Smooth muscle cell (in vitro differentiated cells): ENCODE measurements around the gene AK3. TPM values are rescaled to one million over a fixed set of nuclear protein-coding genes. Genes with fewer than 3 reads are reported as not detected.

ENCODE experiments used
- DNase-seq: peaks from one replicate; lab custom pipeline; 2025; ENCODE audit not compliant: unreplicated experiment; lab: John Stamatoyannopoulos, UW
- H2AFZ ChIP-seq: fragments of 200-600 bp; sonication (generic); 2 replicates; pipeline ENCODE4 v1.6.0; 2016; ENCODE audit warnings: antibody characterized with exemption, low read depth, mild to moderate bottlenecking
- H3F3A ChIP-seq: fragments of 200-600 bp; sonication (generic); 2 replicates; pipeline ENCODE4 v1.6.0; 2017; ENCODE audit warnings: antibody characterized with exemption, low read depth
- H3K27ac ChIP-seq: fragments of 200-600 bp; sonication (generic); 2 replicates; pipeline ENCODE4 v1.5.1; 2016; ENCODE audit warnings: low read depth, mild to moderate bottlenecking
- H3K27me3 ChIP-seq: fragments of 200-600 bp; sonication (generic); 2 replicates; pipeline ENCODE4 v1.6.1; 2016; ENCODE audit warnings: low read depth, mild to moderate bottlenecking
- H3K36me3 ChIP-seq: fragments of 200-600 bp; sonication (generic); 2 replicates; pipeline ENCODE4 v1.5.1; 2016; ENCODE audit warnings: low read depth
- H3K4me1 ChIP-seq: fragments of 200-600 bp; sonication (generic); 2 replicates; pipeline ENCODE4 v1.5.1; 2016; ENCODE audit warnings: low read depth
- H3K4me2 ChIP-seq: fragments of 200-600 bp; sonication (generic); 2 replicates; pipeline ENCODE4 v1.6.0; 2016; ENCODE audit warnings: mild to moderate bottlenecking
- H3K4me3 ChIP-seq: fragments of 200-600 bp; sonication (generic); 2 replicates; pipeline ENCODE4 v1.5.1; 2016; ENCODE audit warnings: mild to moderate bottlenecking
- H3K79me2 ChIP-seq: fragments of 200-600 bp; sonication (generic); 2 replicates; pipeline ENCODE4 v1.6.0; 2016; ENCODE audit warnings: low read depth, mild to moderate bottlenecking
- H3K9ac ChIP-seq: fragments of 200-600 bp; sonication (generic); 2 replicates; pipeline ENCODE4 v1.6.0; 2016; ENCODE audit warnings: low read depth
- H3K9me3 ChIP-seq: fragments of 200-600 bp; sonication (generic); replicated peaks from 2 replicates; pipeline ENCODE4 v1.5.1; 2016; ENCODE audit warnings: low read depth
- H4K20me1 ChIP-seq: fragments of 200-600 bp; sonication (generic); 2 replicates; pipeline ENCODE4 v1.6.0; 2016; ENCODE audit warnings: low read depth
- CTCF ChIP-seq: fragments of 200-600 bp; sonication (generic); IDR thresholded peaks from 2 replicates; pipeline ENCODE4 v1.5.1; 2017; ENCODE audit warnings: borderline replicate concordance, mild to moderate bottlenecking, antibody characterized with exemption; ENCODE audit not compliant: insufficient read depth, poor library complexity, severe bottlenecking
- WGBS: methylation state at CpG from one replicate; pipeline ENCODE4 v1.1.7; 2016; ENCODE audit warnings: low lambda C conversion rate; 5-methylcytosine and 5-hydroxymethylcytosine counted together
- polyA plus RNA-seq: library from polyadenylated mRNA; unstranded; fragments of >200 nt; fragmentation: Nextera tagmentation; extraction: Ambion mirVana; gene quantifications from 2 replicates; pipeline ENCODE4 v1.2.1, GENCODE V29; 2016
- total RNA-seq: library from RNA; depleted of rRNA; stranded (reverse); fragments of >200 nt; gene quantifications from 2 replicates; pipeline ENCODE4 v1.2.3, GENCODE V29; 2014

Gene AK3
- total and polyA plus RNA-seq, 2 experiments from 2014 or later, result 28.7 to 49.3 TPM

DNA sequence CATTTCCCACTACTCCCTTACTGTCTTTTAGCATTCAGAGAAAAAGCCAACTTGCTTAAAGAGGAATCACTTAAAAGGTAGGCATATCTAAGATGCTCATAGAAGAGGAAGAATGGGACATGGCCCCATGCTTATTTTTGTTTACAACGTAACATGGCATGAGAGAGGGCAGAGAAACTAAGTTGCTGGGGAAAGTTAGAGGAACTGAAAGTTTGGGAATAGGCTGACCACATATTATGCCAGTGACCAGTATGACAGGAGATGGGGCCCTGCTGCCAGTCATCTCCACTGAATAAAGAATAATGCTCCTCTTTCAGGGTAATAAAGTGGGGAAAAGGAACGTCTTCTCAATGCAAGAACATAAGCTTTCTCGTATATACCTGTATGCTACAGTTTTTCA lies 77.0 kb downstream of the AK3 start:
- Histone ChIP-seq H3K27me3 (peaks cover 6% of the 10 kb centered on the region), H3K27ac (no peak overlapping the region), H3K4me1 (peaks cover 13% of the 10 kb centered on the region), H2AFZ (no peak overlapping the region), H4K20me1 (no peaks in the 10 kb centered on the region), H3F3A (peaks cover 17% of the 10 kb centered on the region), H3K9ac (no peak overlapping the region), H3K9me3 (no peaks in the 10 kb centered on the region), H3K4me2 (peak overlapping the region; percentile 95), H3K79me2 (no peaks in the 10 kb centered on the region), H3K36me3 (no peaks in the 10 kb centered on the region), H3K4me3 (peak overlapping the region; percentile 80)
- DNase-seq, result no peak
- TF ChIP-seq CTCF, result no peak
- 90% methylated on average over 3 of the region's 3 CpGs for WGBS

- TF ChIP-seq CTCF, result no peak
- Histone ChIP-seq H3K79me2 (no peaks in the 10 kb centered on the region), H3K27me3 (peaks cover 6% of the 10 kb centered on the region), H3F3A (peaks cover 17% of the 10 kb centered on the region), H4K20me1 (no peaks in the 10 kb centered on the region), H3K9me3 (no peaks in the 10 kb centered on the region), H3K36me3 (no peaks in the 10 kb centered on the region), H2AFZ (peak overlapping the region; percentile 98), H3K9ac (peak overlapping the region; percentile 56), H3K4me3 (peak overlapping the region; percentile 80), H3K4me2 (peak overlapping the region; percentile 95), H3K27ac (peak overlapping the region; percentile 21), H3K4me1 (peaks cover 13% of the 10 kb centered on the region)
- DNase-seq, result no peak
- WGBS, result 61% methylated on average over 13 of the region's 13 CpGs
Measured at GRCh38 chr9:4662989-4663792, 77.8 kb downstream of the AK3 start.

DNA sequence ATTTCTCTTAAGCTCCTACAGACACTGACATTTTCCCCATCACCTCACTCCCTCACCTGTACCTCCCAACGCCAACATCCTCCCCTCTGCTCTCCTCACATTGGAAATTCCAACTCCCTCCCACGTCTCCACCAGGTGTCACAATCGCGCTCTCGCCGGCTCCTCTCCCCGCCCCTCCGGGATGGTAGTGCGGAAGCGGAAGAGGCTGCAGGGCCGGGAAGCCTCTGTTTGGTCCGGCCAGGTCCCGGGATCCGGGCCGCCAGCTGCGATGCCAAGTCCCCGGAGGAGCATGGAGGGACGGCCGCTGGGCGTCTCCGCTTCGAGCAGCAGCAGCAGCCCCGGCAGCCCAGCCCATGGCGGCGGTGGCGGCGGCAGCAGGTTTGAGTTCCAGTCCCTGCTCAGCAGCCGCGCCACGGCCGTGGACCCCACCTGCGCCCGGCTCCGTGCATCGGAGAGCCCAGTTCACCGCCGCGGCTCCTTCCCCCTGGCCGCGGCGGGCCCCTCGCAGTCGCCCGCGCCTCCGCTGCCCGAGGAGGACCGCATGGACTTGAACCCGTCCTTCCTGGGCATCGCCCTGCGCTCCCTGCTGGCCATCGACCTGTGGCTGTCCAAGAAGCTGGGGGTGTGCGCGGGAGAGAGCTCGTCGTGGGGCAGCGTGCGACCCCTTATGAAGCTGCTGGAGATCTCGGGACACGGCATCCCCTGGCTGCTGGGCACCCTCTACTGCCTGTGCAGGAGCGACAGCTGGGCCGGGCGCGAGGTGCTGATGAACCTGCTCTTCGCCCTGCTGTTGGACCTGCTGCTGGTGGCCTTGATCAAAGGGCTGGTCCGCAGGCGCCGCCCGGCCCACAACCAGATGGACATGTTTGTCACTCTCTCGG lies 78.7 kb downstream of the AK3 start, which contains the start of gene PLPP6:
PLPP6 (plus strand) TSS at position 187 of the 881 bp plus-strand sequence; CDS start at position 269, 82 bp downstream.
- H4K20me1 ChIP-seq, result no peaks in the 10 kb centered on the region
- TF ChIP-seq CTCF, result peak; percentile 4
- H3K4me3 ChIP-seq, result peak within 1 kb of the TSS; percentile 80
- H3K9me3 ChIP-seq, result no peaks in the 10 kb centered on the region
- H3F3A ChIP-seq, result peaks cover 17% of the 10 kb centered on the region
- peaks cover 13% of the 10 kb centered on the region for H3K4me1 ChIP-seq
- whole genome bisulfite sequencing, result 1% methylated on average over 61 of the region's 70 CpGs
- no peaks in the 10 kb centered on the region for H3K36me3 ChIP-seq
- peak within 1 kb of the TSS; percentile 56 for H3K9ac ChIP-seq
- no peak within 1 kb of the TSS for H3K27ac ChIP-seq
- H3K27me3 ChIP-seq, result peaks cover 1% of the 10 kb centered on the region
- peak within 1 kb of the TSS; percentile 95 for H3K4me2 ChIP-seq
- no peaks in the 10 kb centered on the region for H3K79me2 ChIP-seq
- peak within 1 kb of the TSS; percentile 98 for H2AFZ ChIP-seq
- DNase-seq, result peak; percentile 28
